HG03139 (cell line): ENCODE results near the gene TBC1D25.

Source experiments
- ATAC-seq: cut with Tn5 transposase; IDR thresholded peaks from one replicate; pipeline ENCODE4 v1.9.1; 2021; ENCODE audit not compliant: unreplicated experiment

TBC1D25 gene, protein sequence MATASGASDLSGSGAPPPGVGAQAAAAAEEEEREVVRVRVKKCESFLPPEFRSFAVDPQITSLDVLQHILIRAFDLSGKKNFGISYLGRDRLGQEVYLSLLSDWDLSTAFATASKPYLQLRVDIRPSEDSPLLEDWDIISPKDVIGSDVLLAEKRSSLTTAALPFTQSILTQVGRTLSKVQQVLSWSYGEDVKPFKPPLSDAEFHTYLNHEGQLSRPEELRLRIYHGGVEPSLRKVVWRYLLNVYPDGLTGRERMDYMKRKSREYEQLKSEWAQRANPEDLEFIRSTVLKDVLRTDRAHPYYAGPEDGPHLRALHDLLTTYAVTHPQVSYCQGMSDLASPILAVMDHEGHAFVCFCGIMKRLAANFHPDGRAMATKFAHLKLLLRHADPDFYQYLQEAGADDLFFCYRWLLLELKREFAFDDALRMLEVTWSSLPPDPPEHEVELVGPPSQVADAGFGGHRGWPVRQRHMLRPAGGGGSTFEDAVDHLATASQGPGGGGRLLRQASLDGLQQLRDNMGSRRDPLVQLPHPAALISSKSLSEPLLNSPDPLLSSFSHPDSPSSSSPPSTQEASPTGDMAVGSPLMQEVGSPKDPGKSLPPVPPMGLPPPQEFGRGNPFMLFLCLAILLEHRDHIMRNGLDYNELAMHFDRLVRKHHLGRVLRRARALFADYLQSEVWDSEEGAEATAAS

GRCh38 chrX:48539345-48540027 is at the start of gene TBC1D25:
Gene TBC1D25, plus strand, starts transcription at chrX:48539714. Its CDS starts 84 bp downstream, at chrX:48539798.
- ATAC-seq: peak; percentile 73

- ATAC-seq: no peak
Observed at GRCh38 chrX:48489892-48490291, 49.6 kb upstream of the TBC1D25 start.

GRCh38 chrX:48490661-48491060 is 48.9 kb upstream of the TBC1D25 start:
- no peak for ATAC-seq

DNA sequence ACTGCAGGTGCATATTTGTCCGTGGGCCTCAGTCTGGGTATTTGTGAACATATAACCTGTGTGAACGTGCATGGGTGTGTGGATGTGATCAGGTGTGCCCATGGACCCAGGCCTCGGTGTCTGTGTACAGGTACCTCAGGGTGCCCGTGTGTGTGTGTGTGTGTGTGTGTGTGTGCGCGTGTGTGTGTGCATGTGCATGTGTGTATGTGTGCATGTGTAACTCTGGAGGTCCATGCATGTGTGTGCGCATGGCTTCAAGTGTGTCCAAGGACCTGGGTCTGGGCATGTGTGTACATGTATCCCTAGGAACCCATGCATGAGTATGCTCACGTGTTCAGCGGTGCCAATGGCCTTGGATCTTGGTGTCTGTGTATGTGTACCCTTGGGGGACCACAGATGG is 47.7 kb upstream of the TBC1D25 start:
- ATAC-seq: no peak

GRCh38 chrX:48492293-48492910 is 47.1 kb upstream of the TBC1D25 start:
- ATAC-seq: no peak

DNA sequence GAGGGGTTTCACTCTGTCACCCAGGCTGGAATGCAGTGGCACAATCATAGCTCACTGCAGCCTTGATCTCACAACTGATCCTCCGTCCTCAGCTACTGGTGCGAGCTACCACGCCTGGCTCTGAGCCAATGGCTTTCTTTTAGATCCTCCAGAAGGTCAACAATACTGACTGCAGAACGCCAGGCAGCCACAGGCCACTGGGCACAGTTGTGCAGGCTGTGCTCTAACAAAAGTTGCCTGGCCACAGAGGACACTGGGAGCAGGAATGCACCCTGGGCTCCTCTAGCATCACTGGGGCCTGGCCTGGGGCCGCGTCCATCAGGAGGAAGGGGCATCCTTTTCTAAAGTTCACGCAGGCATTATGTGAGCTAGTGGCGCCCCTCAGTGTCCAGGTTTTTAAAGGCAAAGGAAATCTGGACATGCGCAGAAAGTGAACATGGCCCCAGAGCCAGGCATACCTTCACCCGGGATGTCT is 45.6 kb upstream of the TBC1D25 start:
- ATAC-seq: no peak

DNA sequence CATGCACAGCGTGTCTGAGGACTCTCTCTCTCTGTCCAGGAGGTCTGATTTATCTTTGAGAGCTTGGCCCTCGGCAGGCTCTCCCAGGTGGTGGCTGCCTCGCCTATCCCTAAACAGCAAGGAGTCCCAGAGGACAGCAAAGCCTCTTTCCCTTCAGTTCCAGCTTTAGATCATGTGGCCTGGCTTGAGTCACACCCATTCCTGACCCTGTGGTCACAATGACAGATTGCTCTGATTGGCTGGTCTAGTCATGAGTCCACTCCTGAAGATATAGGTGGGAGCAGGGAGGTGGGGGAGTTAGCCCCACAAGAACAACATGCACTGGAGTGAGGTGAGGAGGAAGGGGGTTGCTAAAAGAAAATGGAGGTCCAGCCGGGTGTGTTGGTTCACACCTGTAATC is 42.9 kb upstream of the TBC1D25 start:
- no peak for ATAC-seq

DNA sequence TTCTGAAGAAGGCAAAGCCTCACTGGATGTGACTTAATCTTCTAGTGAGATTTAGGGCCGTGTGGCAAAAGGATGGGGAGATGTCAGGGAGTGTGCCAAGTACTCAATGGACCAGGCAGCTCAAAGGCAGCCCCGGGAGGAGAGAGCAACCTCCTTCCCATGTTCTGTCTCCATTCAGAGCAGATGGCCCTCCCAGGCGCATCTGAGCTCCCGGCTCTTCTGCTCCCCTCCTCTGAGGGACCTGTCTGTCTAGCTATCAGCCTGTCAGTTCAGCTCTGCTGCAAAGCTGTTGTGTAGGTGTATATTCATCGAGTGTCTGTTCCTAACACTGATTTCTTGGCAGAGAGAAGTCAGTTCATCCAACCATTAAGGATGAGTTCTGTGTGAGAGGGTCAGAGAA is 41.6 kb upstream of the TBC1D25 start:
- ATAC-seq: no peak

DNA sequence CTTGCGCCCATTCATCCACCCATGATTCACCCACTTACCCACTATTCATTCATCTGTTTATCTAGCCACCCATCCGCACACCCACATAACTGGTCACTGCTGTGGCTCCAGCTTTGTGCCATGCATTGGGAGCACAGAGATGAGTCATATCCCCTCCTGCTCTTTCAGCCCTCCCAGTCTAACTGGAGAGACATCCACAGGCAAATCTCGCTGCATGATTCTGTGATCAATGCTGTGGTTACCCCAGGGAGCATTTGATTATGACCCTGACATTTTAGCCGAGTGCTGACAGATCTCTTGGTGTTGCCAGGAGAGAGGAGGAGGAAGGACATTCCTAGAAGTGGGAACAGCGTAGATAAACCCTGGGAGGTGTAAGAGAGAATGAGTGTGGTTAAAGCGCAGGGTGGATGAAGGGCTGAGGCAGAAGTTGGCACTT is 41.1 kb upstream of the TBC1D25 start:
- ATAC-seq: no peak

GRCh38 chrX:48504261-48504660 is 35.3 kb upstream of the TBC1D25 start:
- ATAC-seq: no peak

DNA sequence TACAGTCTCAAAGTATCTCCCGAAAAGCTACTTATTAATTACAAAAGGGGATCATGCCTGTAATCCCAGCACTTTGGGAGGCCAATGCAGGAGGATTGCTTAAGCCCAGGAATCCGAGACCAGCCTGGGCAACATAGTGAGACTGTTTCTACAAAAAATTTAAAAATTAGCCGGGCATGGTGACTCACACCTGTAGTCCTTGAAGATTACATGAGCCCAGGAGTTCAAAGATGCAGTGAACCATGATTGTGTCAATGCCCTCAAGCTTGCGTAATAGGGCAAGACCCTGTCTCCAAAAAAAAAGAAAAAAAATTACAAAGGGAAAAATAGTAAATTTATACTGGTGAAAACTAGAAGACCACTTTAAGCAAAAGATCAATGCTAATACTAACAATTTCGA is 34.0 kb upstream of the TBC1D25 start:
- no peak for ATAC-seq

DNA sequence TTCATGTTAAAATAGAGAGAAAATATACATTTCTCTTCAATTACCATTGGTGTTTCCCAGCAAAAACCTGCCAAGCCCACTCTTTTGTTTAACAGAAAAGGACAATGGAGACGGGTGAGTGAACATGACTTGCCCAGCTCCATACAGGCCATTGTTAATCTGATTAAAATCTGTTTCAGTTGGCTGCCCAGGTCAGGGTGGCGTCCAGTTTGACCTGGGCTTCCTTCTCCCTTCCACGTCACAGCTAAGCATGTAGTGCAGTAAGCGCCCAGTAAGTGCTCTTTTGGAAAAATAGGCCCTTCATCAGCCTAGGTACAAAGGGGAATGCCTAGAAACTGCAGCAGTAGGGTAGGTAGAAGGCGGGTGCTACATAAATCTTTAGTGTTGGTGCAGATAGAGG is 32.3 kb upstream of the TBC1D25 start:
- no peak for ATAC-seq

GRCh38 chrX:48508400-48509244 is 30.9 kb upstream of the TBC1D25 start, which contains the start of gene PORCN:
Gene PORCN, plus strand, starts transcription at chrX:48508992. Its CDS starts 829 bp downstream, at chrX:48509821.
- ATAC-seq: peak; percentile 62

GRCh38 chrX:48509245-48509590 is 30.3 kb upstream of the TBC1D25 start:
- ATAC-seq: no peak

- no peak for ATAC-seq
Observed at GRCh38 chrX:48509619-48510018, 29.9 kb upstream of the TBC1D25 start.

DNA sequence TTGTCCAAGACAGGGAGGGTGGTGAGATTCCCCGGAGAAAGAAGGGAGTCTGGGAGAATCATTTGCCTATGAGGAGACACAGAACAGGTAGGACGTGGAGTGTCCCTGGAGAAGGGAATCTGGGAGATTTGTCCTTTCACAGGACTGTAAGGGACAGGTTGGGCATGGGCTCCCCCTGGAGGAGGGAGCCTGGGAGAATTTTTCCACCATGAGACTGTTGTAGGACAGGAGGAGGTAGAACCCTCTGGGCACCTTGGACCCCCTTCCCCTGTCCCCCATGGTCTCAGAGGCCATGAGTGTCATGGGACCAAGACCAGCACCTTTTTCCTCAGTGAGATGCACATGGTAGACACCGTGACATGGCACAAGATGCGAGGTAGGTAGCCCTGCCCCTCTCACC is 28.0 kb upstream of the TBC1D25 start:
- ATAC-seq: no peak

DNA sequence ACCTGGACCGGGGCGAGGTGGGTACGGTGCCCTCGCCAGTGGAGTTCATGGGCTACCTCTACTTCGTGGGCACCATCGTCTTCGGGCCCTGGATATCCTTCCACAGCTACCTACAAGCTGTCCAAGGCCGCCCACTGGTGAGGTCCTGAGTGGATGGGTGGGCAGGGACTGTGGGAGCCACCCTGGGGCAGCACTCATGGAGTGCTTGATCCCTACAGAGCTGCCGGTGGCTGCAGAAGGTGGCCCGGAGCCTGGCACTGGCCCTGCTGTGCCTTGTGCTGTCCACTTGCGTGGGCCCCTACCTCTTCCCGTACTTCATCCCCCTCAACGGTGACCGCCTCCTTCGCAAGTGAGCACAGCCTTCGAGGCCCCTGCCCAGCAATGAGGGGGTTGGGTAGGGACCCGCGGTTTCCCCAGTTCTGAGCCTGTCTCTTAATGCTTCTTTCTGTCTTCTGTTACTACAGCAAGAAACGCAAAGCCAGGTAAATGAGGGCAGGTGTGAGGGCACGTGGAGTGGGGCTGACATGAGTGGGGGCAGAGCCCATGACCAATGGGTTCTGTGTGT is 27.1 kb upstream of the TBC1D25 start:
- ATAC-seq: no peak

- ATAC-seq: no peak
Observed at GRCh38 chrX:48513670-48514069, 25.8 kb upstream of the TBC1D25 start.

- ATAC-seq: no peak
Observed at GRCh38 chrX:48514126-48514806, 25.2 kb upstream of the TBC1D25 start.
